H1 (cell line): ENCODE data around the gene S1PR2. TPM values are rescaled to one million over a fixed set of nuclear protein-coding genes. Genes with fewer than 3 reads are reported as not detected.
"Not testable (repeated sequence)": the region's sequence is repeated elsewhere in the genome, so short reads cannot be mapped to it uniquely, and the experiment has no call there.

Source experiments
- CTCF ChIA-PET: fragments of 300-600 bp; sonication (Branson Sonifier 250); formaldehyde crosslinking; loops from one replicate; lab custom pipeline; 2021; ENCODE audit not compliant: partially characterized antibody; lab: Charles Lee
- POLR2A ChIA-PET: fragments of 300-600 bp; sonication (Branson Sonifier 250); formaldehyde crosslinking; loops from one replicate; lab custom pipeline; 2021; ENCODE audit warnings: inconsistent platforms; ENCODE audit not compliant: partially characterized antibody; lab: Charles Lee
- DNase-seq, 2 experiments: peaks; one replicate each; pipeline versions ENCODE4 v3.0.0 to v3.0.0-alpha.2; 2010 to 2022; ENCODE audit warnings: low spot score in 2 of 2, low read depth in 1 of 2, mixed read lengths in 1 of 2
- FAIRE-seq: peaks from 2 replicates; lab custom pipeline; 2011; peaks lifted over from hg19 to GRCh38; lab: Jason Lieb, UNC
- H2AFZ ChIP-seq: 2 replicates; pipeline ENCODE4 v1.8.1; 2012; ENCODE audit warnings: low read length, inconsistent platforms
- H2AK5ac ChIP-seq: 2 replicates; pipeline ENCODE4 v1.6.1; 2013; ENCODE audit warnings: low read depth, low read length
- H2BK120ac ChIP-seq: replicated peaks from 2 replicates; pipeline ENCODE3; 2013; ENCODE audit warnings: low read depth, low read length, inconsistent platforms
- H2BK12ac ChIP-seq: 2 replicates; pipeline ENCODE4 v1.6.1; 2013; ENCODE audit warnings: low read depth, low read length
- H2BK15ac ChIP-seq: 2 replicates; pipeline ENCODE4 v1.6.1; 2013; ENCODE audit warnings: low read length
- H2BK20ac ChIP-seq: 2 replicates; pipeline ENCODE4 v1.6.1; 2013; ENCODE audit warnings: low read length
- H2BK5ac ChIP-seq: 2 replicates; pipeline ENCODE4 v1.6.1; 2013; ENCODE audit warnings: low read depth, low read length
- H3K14ac ChIP-seq: 2 replicates; pipeline ENCODE4 v1.6.1; 2013; ENCODE audit warnings: inconsistent platforms; ENCODE audit not compliant: insufficient read length
- H3K18ac ChIP-seq: 2 replicates; pipeline ENCODE4 v1.6.1; 2013; ENCODE audit warnings: low read length; ENCODE audit errors: extremely low read depth
- H3K23ac ChIP-seq: 2 replicates; pipeline ENCODE4 v1.6.1; 2013; ENCODE audit warnings: inconsistent platforms; ENCODE audit not compliant: insufficient read length
- H3K23me2 ChIP-seq: 2 replicates; pipeline ENCODE4 v1.6.1; 2013; ENCODE audit warnings: low read depth, low read length
- H3K27ac ChIP-seq: 2 replicates; pipeline ENCODE4 v1.6.1; 2011; ENCODE audit warnings: low read depth, low read length, inconsistent platforms
- H3K27me3 ChIP-seq, 4 experiments: replicated peaks in 1 of 4; 1 replicate in 1 of 4; 2 replicates in 3 of 4; pipeline versions ENCODE4 v1.6.1 to v1.8.1; 2011 to 2013; ENCODE audit warnings: low read length in 3 of 4, mild to moderate bottlenecking in 3 of 4, inconsistent platforms in 2 of 4, mixed read lengths in 2 of 4, moderate library complexity in 1 of 4; ENCODE audit not compliant: control insufficient read depth in 3 of 4, insufficient read depth in 3 of 4; ENCODE audit errors: extremely low read depth in 1 of 4
- H3K36me3 ChIP-seq, 4 experiments: 2 replicates each; pipeline versions ENCODE4 v1.6.1 to v1.8.1; 2011 to 2013; ENCODE audit warnings: mild to moderate bottlenecking in 4 of 4, low read length in 3 of 4, moderate library complexity in 2 of 4, control low read depth in 1 of 4, inconsistent platforms in 1 of 4; ENCODE audit not compliant: insufficient read depth in 4 of 4, control insufficient read depth in 2 of 4
- H3K4ac ChIP-seq: replicated peaks from 2 replicates; pipeline ENCODE3; 2013; ENCODE audit warnings: low read length, low read depth, mixed read lengths, inconsistent platforms; ENCODE audit not compliant: insufficient read length
- H3K4me1 ChIP-seq, 4 experiments: replicated peaks in 1 of 4; 1 replicate in 1 of 4; 2 replicates in 3 of 4; pipeline versions ENCODE4 v1.6.1 to v1.8.1; 2011 to 2013; ENCODE audit warnings: low read length in 3 of 4, inconsistent platforms in 2 of 4, mixed read lengths in 1 of 4; ENCODE audit not compliant: insufficient read depth in 4 of 4, control insufficient read depth in 3 of 4
- H3K4me2 ChIP-seq, 2 experiments: 2 replicates each; pipeline versions ENCODE4 v1.6.1 to v1.8.1; 2011 to 2013; ENCODE audit warnings: low read depth in 2 of 2, low read length in 2 of 2, control low read depth in 1 of 2, inconsistent platforms in 1 of 2, mild to moderate bottlenecking in 1 of 2; ENCODE audit not compliant: insufficient read depth in 1 of 2
- H3K4me3 ChIP-seq, 4 experiments: fragments of 200-600, 300-600 bp in 1 of 4; sonication (generic), shearing (Covaris generic), sonication (Bioruptor Twin) in 1 of 4; 2 replicates each; pipeline versions ENCODE4 v1.5.1 to v1.8.1; 2011 to 2016; ENCODE audit warnings: low read length in 4 of 4, low read depth in 3 of 4, control low read depth in 2 of 4, inconsistent platforms in 2 of 4, mild to moderate bottlenecking in 2 of 4, mixed read lengths in 1 of 4, moderate library complexity in 1 of 4; ENCODE audit not compliant: insufficient read depth in 2 of 4; ENCODE audit errors: extremely low read depth in 1 of 4
- H3K56ac ChIP-seq: replicated peaks from 2 replicates; pipeline ENCODE3; 2013; ENCODE audit warnings: low read depth, mild to moderate bottlenecking, mixed read lengths, low read length, inconsistent platforms; ENCODE audit not compliant: insufficient read length
- H3K79me1 ChIP-seq: 2 replicates; pipeline ENCODE4 v1.6.1; 2013; ENCODE audit warnings: low read depth, low read length, control low read depth
- H3K79me2 ChIP-seq, 2 experiments: 2 replicates each; pipeline versions ENCODE4 v1.6.1 to v1.8.1; 2012 to 2013; ENCODE audit warnings: low read length in 2 of 2, mild to moderate bottlenecking in 2 of 2, inconsistent platforms in 1 of 2; ENCODE audit not compliant: insufficient read depth in 2 of 2, control insufficient read depth in 1 of 2
- H3K9ac ChIP-seq, 4 experiments: replicated peaks in 1 of 4; 1 replicate in 1 of 4; 2 replicates in 3 of 4; pipeline versions ENCODE4 v1.6.1 to v1.8.1; 2011 to 2013; ENCODE audit warnings: low read depth in 3 of 4, low read length in 3 of 4, control low read depth in 2 of 4, mild to moderate bottlenecking in 2 of 4, moderate library complexity in 2 of 4, inconsistent platforms in 1 of 4; ENCODE audit errors: extremely low read depth in 1 of 4
- H3K9me3 ChIP-seq, 2 experiments: 2 replicates each; pipeline versions ENCODE4 v1.6.1 to v1.8.1; 2012 to 2013; ENCODE audit warnings: mild to moderate bottlenecking in 2 of 2, moderate library complexity in 2 of 2, control low read depth in 1 of 2, inconsistent platforms in 1 of 2, low read depth in 1 of 2, low read length in 1 of 2, mixed read lengths in 1 of 2; ENCODE audit not compliant: insufficient read depth in 2 of 2
- H4K20me1 ChIP-seq, 2 experiments: replicated peaks in 1 of 2; 2 replicates each; pipeline versions ENCODE3 to v1.8.1; 2011 to 2013; ENCODE audit warnings: inconsistent platforms in 2 of 2, low read length in 2 of 2, mild to moderate bottlenecking in 1 of 2; ENCODE audit not compliant: insufficient read depth in 2 of 2, control insufficient read depth in 1 of 2
- H4K5ac ChIP-seq: 2 replicates; pipeline ENCODE4 v1.6.1; 2013; ENCODE audit warnings: low read length, low read depth, mixed read lengths, inconsistent platforms; ENCODE audit not compliant: insufficient read length
- H4K8ac ChIP-seq: 2 replicates; pipeline ENCODE4 v1.8.0; 2013; ENCODE audit warnings: mild to moderate bottlenecking, moderate library complexity, low read length, inconsistent platforms; ENCODE audit not compliant: insufficient read depth; ENCODE audit errors: extremely low read depth
- H4K91ac ChIP-seq: replicated peaks from 2 replicates; pipeline ENCODE3; 2013; ENCODE audit warnings: low read length, mixed read lengths, inconsistent platforms; ENCODE audit not compliant: insufficient read length
- WGBS, 2 experiments: shearing (Covaris generic) in 1 of 2; methylation state at CpG; one replicate each; pipeline versions ENCODE4 v1.1.6 to v1.1.7; 2013 to 2015; ENCODE audit warnings: low lambda C conversion rate in 2 of 2, mixed read lengths in 2 of 2, inconsistent platforms in 1 of 2, low coverage in 1 of 2, missing lambda C conversion rate in 1 of 2; ENCODE audit not compliant: insufficient replicate concordance in 2 of 2, insufficient coverage in 1 of 2, insufficient read length in 1 of 2; ENCODE audit errors: extremely low coverage in 1 of 2, missing lambda C conversion rate in 1 of 2; 5-methylcytosine and 5-hydroxymethylcytosine counted together
- polyA plus RNA-seq, 7 experiments: library from polyadenylated mRNA; depleted of rRNA in 3 of 7; stranded (reverse) in 5 of 7; unstranded in 2 of 7; fragments of >200 nt in 5 of 7; fragments of 200-250 nt in 2 of 7; gene quantifications; 1 replicate in 5 of 7; 2 replicates in 1 of 7; 4 replicates in 1 of 7; pipeline versions ENCODE4 v1.2.1 to v1.2.3, GENCODE V29; 2011 to 2013; ENCODE audit warnings: missing spikeins in 2 of 7, mixed read lengths in 2 of 7
- total RNA-seq: library from RNA; stranded (reverse); fragmentation: NEBNext Ultra II Directional; extraction: Animal tissue kit (Norgen Biotek cat#: 25700); gene quantifications from 2 replicates; pipeline ENCODE4 v1.2.1, GENCODE V29; 2021

The S1PR2 gene
- total and polyA plus RNA-seq, 2 of the 8 experiments (the other 6 are each of a cell fraction or from before 2014, with no cell fraction given): 17.5 to 19.4 TPM

GRCh38 chr19:10180024-10180423, 51.1 kb downstream of the S1PR2 start:
- not testable (repeated sequence) for H3K27me3 ChIP-seq, H2BK15ac ChIP-seq, H2AFZ ChIP-seq, H2BK12ac ChIP-seq, H3K79me1 ChIP-seq, H3K4me2 ChIP-seq, H4K5ac ChIP-seq, H3K4ac ChIP-seq, H3K23me2 ChIP-seq, H3K4me1 ChIP-seq, H2BK120ac ChIP-seq, DNase-seq, H4K91ac ChIP-seq, H2AK5ac ChIP-seq, H3K18ac ChIP-seq, H3K4me3 ChIP-seq, H3K9me3 ChIP-seq, H3K56ac ChIP-seq, H3K27ac ChIP-seq, H2BK20ac ChIP-seq, H3K9ac ChIP-seq, H3K14ac ChIP-seq, FAIRE-seq, H4K8ac ChIP-seq, H3K23ac ChIP-seq, H2BK5ac ChIP-seq
- H3K36me3 ChIP-seq: peaks cover 20 to 54% (median 46%) of the 10 kb centered on the region in 4 experiments
- CTCF ChIA-PET: interaction anchor here (0.9 to 4.4 kb wide), 2 partner anchors 70 to 79 kb away, joined by 3 to 22 read pairs; no protein-coding TSS in a partner anchor
- 94% methylated on average over 5 of the region's 6 CpGs; no CpG with 5 or more reads in 1 of the 2 experiments for WGBS, 2 experiments
- POLR2A ChIA-PET: interaction anchor here (1.4 kb wide), 1 partner anchor 22 kb away, joined by 4 read pairs; no protein-coding TSS in a partner anchor
- H3K79me2 ChIP-seq: peaks cover 0 to 28% of the 10 kb centered on the region in 2 experiments; a peak in 2 of 4 replicates
- H4K20me1 ChIP-seq: peaks cover 3 to 11% of the 10 kb centered on the region in 2 experiments
